Glomerular endothelial cell (primary cell): Measurements from ENCODE around the gene WNT9B. TPM values are rescaled to one million over a fixed set of nuclear protein-coding genes. Genes with fewer than 3 reads are reported as not detected.
"Not testable (repeated sequence)": the region's sequence is repeated elsewhere in the genome, so short reads cannot be mapped to it uniquely, and the experiment has no call there.

Source experiments
- DNase-seq: peaks from one replicate; pipeline ENCODE4 v3.0.0-alpha.2; 2011; ENCODE audit warnings: low read depth, low spot score; ENCODE audit errors: extremely low read depth
- total RNA-seq: library from RNA; depleted of rRNA; stranded (reverse); fragments of >200 nt; gene quantifications from 2 replicates; pipeline ENCODE4 v1.2.3, GENCODE V29; 2015

Gene WNT9B
- total RNA-seq, 1 donor from 2014 or later: not detected

DNA sequence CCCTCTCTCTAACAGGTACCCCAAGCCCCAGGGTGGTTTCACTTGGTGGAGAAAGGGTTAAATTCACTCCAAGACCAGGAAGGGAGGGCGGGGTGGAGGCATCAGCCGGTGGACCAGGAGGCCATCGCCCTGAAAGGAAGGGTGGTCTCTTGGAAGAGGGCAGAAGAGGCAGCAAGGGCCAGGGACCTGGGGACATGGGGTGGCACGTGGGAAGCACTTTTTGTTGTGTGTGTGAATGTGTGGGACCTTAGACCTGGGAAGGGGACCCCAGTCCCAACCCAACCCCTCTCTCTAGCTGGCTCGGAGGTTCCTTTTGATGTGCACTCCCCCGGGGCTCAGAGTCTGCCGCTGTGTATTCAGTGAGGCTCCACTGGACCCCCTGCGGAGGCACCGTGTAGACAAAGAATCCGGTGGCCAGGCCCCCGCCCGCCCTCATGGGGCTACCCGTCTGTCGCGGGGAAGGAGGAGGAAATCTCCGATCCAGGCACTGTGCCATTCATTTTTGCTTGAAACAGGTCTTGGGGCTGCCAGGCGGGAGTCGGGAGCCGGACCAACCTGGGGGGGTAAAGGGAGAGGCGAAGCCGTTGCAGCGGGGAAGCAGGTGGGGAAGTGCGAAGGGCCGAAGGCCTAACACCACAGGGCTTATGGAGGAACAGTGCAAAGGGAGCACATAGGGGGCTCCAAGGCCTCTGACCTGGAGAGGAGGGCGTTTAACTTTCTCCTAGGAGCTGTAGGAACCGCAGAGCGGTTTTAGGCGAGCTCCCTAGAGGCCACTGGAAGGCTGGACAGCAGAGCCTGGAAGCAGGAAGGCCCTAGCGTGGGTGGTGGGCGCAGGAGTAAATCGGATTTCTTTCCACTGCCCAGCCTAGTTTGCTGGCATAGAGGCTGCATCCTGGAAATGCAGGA is 29.6 kb upstream of the WNT9B start:
- no peak for DNase-seq

DNA sequence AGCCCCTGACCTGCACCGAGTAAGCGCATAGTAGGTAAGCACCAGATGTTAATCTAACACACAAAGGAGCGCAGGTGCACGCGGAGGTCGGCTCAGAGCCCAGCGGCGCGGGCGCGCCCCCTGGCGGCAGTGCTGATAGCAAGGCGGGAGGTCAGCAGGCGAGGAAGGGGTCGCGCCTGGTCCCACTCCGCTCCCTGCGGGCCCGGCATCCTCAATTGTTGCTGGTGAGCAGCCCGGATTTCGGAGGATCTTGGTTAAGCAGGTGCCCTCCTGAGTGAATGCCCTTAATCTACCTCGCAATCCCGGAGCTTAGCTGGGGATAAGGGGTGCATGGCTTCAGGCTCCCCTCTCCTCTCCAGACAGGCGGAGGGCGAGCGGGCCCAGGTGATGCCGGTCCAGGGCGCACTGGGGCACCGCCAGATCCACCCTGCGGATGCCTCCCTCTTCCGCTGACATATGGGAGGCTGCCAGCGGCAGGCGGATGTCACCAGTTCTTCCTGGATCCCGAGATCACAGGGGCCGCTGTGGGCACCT is 28.9 kb upstream of the WNT9B start:
- no peak for DNase-seq

- no peak for DNase-seq
Observed at GRCh38 chr17:46823657-46824056, 27.7 kb upstream of the WNT9B start.

- no peak for DNase-seq
Observed at GRCh38 chr17:46826116-46826515, 25.3 kb upstream of the WNT9B start.

- no peak for DNase-seq
Observed at GRCh38 chr17:46827274-46827673, 24.1 kb upstream of the WNT9B start.

GRCh38 chr17:46831573-46832330 is 19.6 kb upstream of the WNT9B start:
- DNase-seq: no peak

DNA sequence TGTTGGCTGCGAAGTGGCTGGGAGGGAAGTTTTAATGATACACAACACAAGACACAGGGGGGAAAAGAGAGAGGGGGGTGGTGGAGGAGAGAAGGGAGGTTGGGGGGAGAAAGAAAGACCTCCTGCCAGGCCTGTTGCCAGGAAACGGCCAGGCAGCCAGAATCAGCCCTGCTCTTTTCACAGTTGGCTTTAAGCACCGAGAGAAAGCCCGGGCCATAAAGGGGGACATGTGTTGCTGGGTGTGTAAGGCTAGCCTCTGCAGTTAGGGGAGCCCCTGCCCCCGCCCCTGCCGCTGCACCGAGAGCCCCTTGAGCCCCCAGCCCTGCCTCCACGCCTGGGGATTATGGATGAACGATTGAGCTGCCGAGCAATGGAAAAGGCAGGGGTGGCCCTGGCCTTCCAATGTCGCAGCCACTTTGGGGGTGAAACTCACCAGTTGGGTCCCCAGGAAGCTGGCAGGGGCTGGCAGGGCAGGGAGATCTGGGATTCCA is 19.0 kb upstream of the WNT9B start:
- no peak for DNase-seq

GRCh38 chr17:46832945-46833839 is 18.2 kb upstream of the WNT9B start:
- no peak for DNase-seq

DNA sequence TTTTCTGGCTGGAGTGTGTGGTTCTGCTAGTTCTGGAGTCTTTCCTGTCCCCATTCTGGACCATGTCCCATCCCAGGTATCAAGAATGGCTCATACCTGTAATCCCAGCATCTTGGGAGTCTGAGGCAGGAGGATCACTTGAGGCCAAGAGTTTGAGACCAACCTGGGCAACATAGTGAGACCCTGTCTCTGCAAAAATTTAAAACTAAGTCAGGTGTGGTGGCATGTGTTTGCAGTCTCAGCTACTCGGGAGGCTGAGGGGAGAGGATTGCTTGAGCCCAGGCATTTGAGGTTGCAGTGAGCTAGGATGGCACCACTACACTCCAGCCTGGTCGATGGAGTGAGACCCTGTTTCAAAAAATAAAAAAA is 17.6 kb upstream of the WNT9B start:
- DNase-seq: no peak

- DNase-seq: no peak
Observed at GRCh38 chr17:46834846-46835245, 16.5 kb upstream of the WNT9B start.

DNA sequence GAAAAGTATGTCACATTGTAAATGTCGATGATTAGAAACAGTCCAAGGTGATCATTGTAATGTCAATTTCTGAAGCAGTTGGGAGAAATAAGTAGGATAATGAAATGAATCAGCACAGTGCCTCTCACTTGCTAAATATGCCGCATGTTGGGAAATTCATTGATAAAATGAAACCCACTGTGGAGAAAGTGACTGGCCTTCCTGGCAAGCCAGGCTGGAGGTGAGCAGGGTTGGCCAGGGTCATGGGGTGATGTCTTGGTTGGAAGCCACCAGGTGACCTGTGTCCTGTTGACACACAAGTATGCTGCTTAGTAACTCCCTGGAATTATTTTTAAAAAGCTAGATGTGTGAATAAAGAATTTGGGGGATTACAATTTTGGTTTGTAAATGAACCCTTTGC is 14.9 kb upstream of the WNT9B start:
- DNase-seq: no peak

- DNase-seq: no peak
Observed at GRCh38 chr17:46837521-46837920, 13.9 kb upstream of the WNT9B start.

- DNase-seq: no peak
Observed at GRCh38 chr17:46839211-46839610, 12.2 kb upstream of the WNT9B start.

GRCh38 chr17:46840596-46840995 is 10.8 kb upstream of the WNT9B start:
- not testable (repeated sequence) for DNase-seq

GRCh38 chr17:46841561-46842379 is 9.6 kb upstream of the WNT9B start:
- no peak for DNase-seq

DNA sequence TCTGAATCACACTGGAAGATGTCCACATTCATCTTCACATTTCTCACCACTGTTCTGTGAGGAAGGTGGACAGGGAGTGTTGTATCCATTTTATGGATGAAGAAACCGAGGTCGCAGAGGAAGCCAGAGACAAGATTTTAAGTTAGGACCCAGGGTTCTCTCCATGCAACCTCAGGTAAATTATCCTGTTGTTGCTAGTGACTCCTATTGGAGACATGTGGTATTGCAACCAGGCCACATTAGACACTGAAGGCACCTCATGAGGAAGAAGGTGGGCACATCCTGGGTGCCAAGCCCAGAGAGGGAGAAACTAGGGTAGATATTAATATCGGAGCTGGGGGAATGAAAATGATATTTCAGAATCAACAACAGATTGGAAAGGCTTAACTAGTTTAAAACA is 8.5 kb upstream of the WNT9B start:
- DNase-seq: no peak

GRCh38 chr17:46847204-46848191 is 3.9 kb upstream of the WNT9B start:
- DNase-seq: no peak

DNA sequence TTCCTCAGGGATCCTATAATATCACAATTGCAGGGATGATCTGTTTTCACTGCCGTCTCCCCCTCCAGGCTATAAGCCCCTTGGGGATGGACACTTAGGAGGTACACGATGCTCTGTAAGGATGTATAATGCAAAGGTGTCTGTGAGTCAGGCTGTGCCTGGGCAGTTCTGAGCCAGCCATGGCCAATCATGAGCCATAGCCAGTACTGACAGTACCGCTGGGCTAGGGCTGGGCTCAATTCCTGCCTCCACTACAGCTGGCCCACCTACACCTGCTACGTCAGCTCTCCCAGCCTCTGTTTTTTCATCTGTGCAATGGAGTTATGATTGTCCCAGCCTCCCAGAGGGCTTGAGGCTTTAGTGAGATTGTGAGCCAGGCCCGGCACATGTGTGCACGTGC is 2.8 kb upstream of the WNT9B start:
- no peak for DNase-seq

DNA sequence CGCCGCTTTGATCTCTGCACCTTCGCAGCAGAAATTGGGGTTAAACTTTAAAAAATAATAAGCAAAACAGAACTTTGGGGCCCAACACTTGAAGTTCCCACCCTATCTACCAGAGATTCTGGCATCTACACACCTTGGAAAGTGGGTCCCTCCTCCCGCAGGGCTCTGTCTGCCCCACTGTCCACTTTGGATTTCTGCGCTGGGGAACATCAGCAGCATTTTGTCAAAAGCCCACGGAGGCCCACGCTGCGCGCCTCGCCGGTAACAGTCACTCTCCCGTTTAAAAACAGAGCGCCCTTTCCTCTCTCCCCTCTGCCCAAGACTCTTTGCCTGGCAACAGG is 725 bp upstream of the WNT9B start:
- DNase-seq: no peak
